WTC11 (cell line): ENCODE results near the gene KLF1. TPM values are rescaled to one million over a fixed set of nuclear protein-coding genes. Genes with fewer than 3 reads are reported as not detected.
A peak's percentile ranks its signal among the peaks of the same experiment; 100 is the strongest.

ENCODE experiments used
- ATAC-seq: fragments of 200-7000 bp; cut with Tn5 transposase; 2 replicates; pipeline ENCODE4 v1.10.0; 2021; ENCODE audit warnings: mild to moderate bottlenecking, moderate library complexity
- CTCF ChIA-PET: fragments of 300-600 bp; sonication (Branson Sonifier 250); formaldehyde crosslinking; loops from one replicate; lab custom pipeline; 2021; ENCODE audit warnings: antibody characterized with exemption; lab: Charles Lee
- POLR2A ChIA-PET: fragments of 350-600 bp; sonication (Branson Sonifier 250); formaldehyde crosslinking; loops from one replicate; lab custom pipeline; 2021; ENCODE audit warnings: antibody characterized with exemption; lab: Charles Lee
- DNase-seq: peaks from one replicate; pipeline ENCODE4 v3.0.0; 2021; ENCODE audit warnings: low spot score
- H3K27ac Mint-ChIP-seq: 2 replicates; pipeline ENCODE4 v1.8.0; 2021; ENCODE audit warnings: mixed read lengths
- H3K27me3 Mint-ChIP-seq: 2 replicates; pipeline ENCODE4 v1.8.0; 2021; ENCODE audit warnings: low read depth, mild to moderate bottlenecking, moderate library complexity, mixed read lengths
- H3K36me3 Mint-ChIP-seq: 2 replicates; pipeline ENCODE4 v1.8.0; 2021; ENCODE audit warnings: mixed read lengths
- H3K4me1 Mint-ChIP-seq: 2 replicates; pipeline ENCODE4 v1.8.0; 2022; ENCODE audit warnings: mixed read lengths
- H3K4me3 Mint-ChIP-seq: 2 replicates; pipeline ENCODE4 v1.8.0; 2021; ENCODE audit warnings: mild to moderate bottlenecking, moderate library complexity, mixed read lengths
- H3K9me3 Mint-ChIP-seq: 2 replicates; pipeline ENCODE4 v1.8.0; 2021; ENCODE audit warnings: mixed read lengths
- ARID4B ChIP-seq: sonication (generic); formaldehyde crosslinking; IDR thresholded peaks from 2 replicates; pipeline ENCODE4 v1.8.0; 2023; ENCODE audit warnings: missing genetic modification reagents, mild to moderate bottlenecking, borderline replicate concordance
- E2F1 ChIP-seq: sonication (generic); formaldehyde crosslinking; IDR thresholded peaks from 2 replicates; pipeline ENCODE4 v1.8.0; 2022; ENCODE audit warnings: mild to moderate bottlenecking, missing genetic modification reagents
- ETV6 ChIP-seq: sonication (generic); formaldehyde crosslinking; IDR thresholded peaks from 2 replicates; pipeline ENCODE4 v1.8.1; 2022; ENCODE audit warnings: mild to moderate bottlenecking, missing genetic modification reagents
- GRHL2 ChIP-seq: fragments of 250-450 bp; sonication (Bioruptor Pico); IDR thresholded peaks from 2 replicates; pipeline ENCODE4 v1.8.0; 2022; ENCODE audit warnings: mild to moderate bottlenecking, moderate library complexity; ENCODE audit not compliant: insufficient replicate concordance, severe bottlenecking
- HMGA2 ChIP-seq: fragments of 250-450 bp; sonication (Bioruptor Pico); IDR thresholded peaks from 2 replicates; pipeline ENCODE4 v1.4.0; 2021; ENCODE audit warnings: mild to moderate bottlenecking, moderate library complexity
- KAT7 ChIP-seq: sonication (generic); formaldehyde crosslinking; IDR thresholded peaks from 2 replicates; pipeline ENCODE4 v1.8.1; 2023; ENCODE audit warnings: missing genetic modification reagents, mild to moderate bottlenecking, borderline replicate concordance
- NR1H2 ChIP-seq: sonication (generic); formaldehyde crosslinking; IDR thresholded peaks from 2 replicates; pipeline ENCODE4 v1.9.0; 2021; ENCODE audit warnings: mild to moderate bottlenecking, moderate library complexity, missing genetic modification reagents
- SMAD3 ChIP-seq: sonication (generic); formaldehyde crosslinking; IDR thresholded peaks from 2 replicates; pipeline ENCODE4 v1.8.0; 2022; ENCODE audit warnings: missing genetic modification reagents, mild to moderate bottlenecking, borderline replicate concordance
- ZNF121 ChIP-seq: sonication (generic); formaldehyde crosslinking; IDR thresholded peaks from 2 replicates; pipeline ENCODE4 v1.8.0; 2023; ENCODE audit warnings: missing genetic modification reagents
- ZNF263 ChIP-seq: sonication (generic); formaldehyde crosslinking; IDR thresholded peaks from 2 replicates; pipeline ENCODE4 v1.8.1; 2022; ENCODE audit warnings: low read depth, mild to moderate bottlenecking, moderate library complexity, missing genetic modification reagents
- ZNF423 ChIP-seq: fragments of 250-450 bp; sonication (Bioruptor Pico); IDR thresholded peaks from 2 replicates; pipeline ENCODE4 v2.1.2; 2022; ENCODE audit warnings: mild to moderate bottlenecking, moderate library complexity
- total RNA-seq: library from RNA; stranded (reverse); gene quantifications from 3 replicates; pipeline ENCODE4 v1.2.3, GENCODE V29; 2021
- TF ChIP-seq, protein P1 (sequence below): fragments of 250-450 bp; sonication (Bioruptor Pico); IDR thresholded peaks from 2 replicates; pipeline ENCODE4 v1.9.0; 2021; ENCODE audit warnings: mild to moderate bottlenecking

The KLF1 gene
- total RNA-seq, 1 experiment from 2014 or later = 0.72 TPM

GRCh38 chr19:12884926-12885748, 1.9 kb downstream of the KLF1 start (continued):
- TF ChIP-seq E2F1 = peak; percentile 83; the same call in 1 of the 2 replicates

GRCh38 chr19:12884627-12884925, 2.4 kb downstream of the KLF1 start:
- peaks cover 5% of the 10 kb centered on the region for H3K9me3 Mint-ChIP-seq
- peak overlapping the region; percentile 91; the same call in 1 of the 2 replicates for H3K27ac Mint-ChIP-seq
- TF ChIP-seq ARID4B (CRISPR knock-in tag) = no peak
- TF ChIP-seq SMAD3 (CRISPR knock-in tag) = peak; percentile 26; the same call in 1 of the 2 replicates
- ChIA-PET POLR2A (interaction anchor here (0.6 to 2.9 kb wide), 15 partner anchors 12 to 161 kb away, joined by 3 to 18 read pairs (median 4); partner anchors contain the start of genes CALR, FARSA, GET3 and RNASEH2A), CTCF (interaction anchor here (0.6 to 2.8 kb wide), 46 partner anchors 11 to 1595 kb away, joined by 3 to 63 read pairs (median 6); partner anchors contain the start of genes CALR, FARSA, GET3 and JUNB)
- H3K4me1 Mint-ChIP-seq = peaks cover 13% of the 10 kb centered on the region
- H3K4me3 Mint-ChIP-seq = peak overlapping the region; percentile 84
- peaks cover 47% of the 10 kb centered on the region for H3K27me3 Mint-ChIP-seq
- ATAC-seq (no peak), DNase-seq (no peak)
- peaks cover 7% of the 10 kb centered on the region; the same call in 1 of the 2 replicates for H3K36me3 Mint-ChIP-seq

GRCh38 chr19:12884202-12884601, 2.8 kb downstream of the KLF1 start:
- DNase-seq = no peak
- ChIA-PET POLR2A (interaction anchor here (1.6 to 2.9 kb wide), 3 partner anchors 11 to 54 kb away, joined by 5 to 18 read pairs (median 13); partner anchors contain the start of gene CALR), CTCF (interaction anchor here (1.3 to 2.8 kb wide), 12 partner anchors 11 to 210 kb away, joined by 5 to 63 read pairs (median 12); no protein-coding TSS in a partner anchor)
- H3K4me3 Mint-ChIP-seq = no peak overlapping the region
- TF ChIP-seq, protein P1, sequence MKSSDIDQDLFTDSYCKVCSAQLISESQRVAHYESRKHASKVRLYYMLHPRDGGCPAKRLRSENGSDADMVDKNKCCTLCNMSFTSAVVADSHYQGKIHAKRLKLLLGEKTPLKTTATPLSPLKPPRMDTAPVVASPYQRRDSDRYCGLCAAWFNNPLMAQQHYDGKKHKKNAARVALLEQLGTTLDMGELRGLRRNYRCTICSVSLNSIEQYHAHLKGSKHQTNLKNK (CRISPR knock-in tag) = no peak
- TF ChIP-seq ZNF423 (CRISPR knock-in tag) (no peak), ZNF263 (CRISPR knock-in tag) (no peak), HMGA2 (no peak), SMAD3 (CRISPR knock-in tag) (no peak), ETV6 (no peak), NR1H2 (CRISPR knock-in tag) (no peak), KAT7 (CRISPR knock-in tag) (0 out of 2 replicates have a peak, but pooled peaks have one; percentile 1)
- H3K9me3 Mint-ChIP-seq = peaks cover 5% of the 10 kb centered on the region
- peaks cover 13% of the 10 kb centered on the region for H3K4me1 Mint-ChIP-seq
- no peak overlapping the region for H3K27ac Mint-ChIP-seq
- ATAC-seq = no peak
- H3K27me3 Mint-ChIP-seq = peaks cover 47% of the 10 kb centered on the region
- H3K36me3 Mint-ChIP-seq = peaks cover 7% of the 10 kb centered on the region; the same call in 1 of the 2 replicates

- POLR2A ChIA-PET = interaction anchor here (0.8 to 1.4 kb wide), 3 partner anchors 8 to 286 kb away, joined by 4 to 13 read pairs (median 5); partner anchors contain the start of gene GCDH
- Mint-ChIP-seq H3K4me3 (peak overlapping the region; percentile 90; the same call in 1 of the 2 replicates), H3K36me3 (peaks cover 15% of the 10 kb centered on the region; the same call in 1 of the 2 replicates), H3K27ac (peak overlapping the region; percentile 11; the same call in 1 of the 2 replicates), H3K27me3 (peaks cover 41% of the 10 kb centered on the region), H3K9me3 (peaks cover 5% of the 10 kb centered on the region), H3K4me1 (peaks cover 13% of the 10 kb centered on the region)
- ATAC-seq (no peak), DNase-seq (no peak)
- CTCF ChIA-PET = interaction anchor here (0.7 to 2.8 kb wide), 8 partner anchors 10 to 217 kb away, joined by 3 to 21 read pairs (median 6); partner anchors contain the start of gene RTBDN
- peak; percentile 87 for TF ChIP-seq ZNF121 (CRISPR knock-in tag)
- no peak for TF ChIP-seq GRHL2
These were observed 4.4 kb downstream of the KLF1 start for GRCh38 chr19:12882589-12882988.
